Measurements from ENCODE around the gene SFXN5.
A peak's percentile ranks its signal among the peaks of the same experiment; 100 is the strongest.

Gene SFXN5

DNA sequence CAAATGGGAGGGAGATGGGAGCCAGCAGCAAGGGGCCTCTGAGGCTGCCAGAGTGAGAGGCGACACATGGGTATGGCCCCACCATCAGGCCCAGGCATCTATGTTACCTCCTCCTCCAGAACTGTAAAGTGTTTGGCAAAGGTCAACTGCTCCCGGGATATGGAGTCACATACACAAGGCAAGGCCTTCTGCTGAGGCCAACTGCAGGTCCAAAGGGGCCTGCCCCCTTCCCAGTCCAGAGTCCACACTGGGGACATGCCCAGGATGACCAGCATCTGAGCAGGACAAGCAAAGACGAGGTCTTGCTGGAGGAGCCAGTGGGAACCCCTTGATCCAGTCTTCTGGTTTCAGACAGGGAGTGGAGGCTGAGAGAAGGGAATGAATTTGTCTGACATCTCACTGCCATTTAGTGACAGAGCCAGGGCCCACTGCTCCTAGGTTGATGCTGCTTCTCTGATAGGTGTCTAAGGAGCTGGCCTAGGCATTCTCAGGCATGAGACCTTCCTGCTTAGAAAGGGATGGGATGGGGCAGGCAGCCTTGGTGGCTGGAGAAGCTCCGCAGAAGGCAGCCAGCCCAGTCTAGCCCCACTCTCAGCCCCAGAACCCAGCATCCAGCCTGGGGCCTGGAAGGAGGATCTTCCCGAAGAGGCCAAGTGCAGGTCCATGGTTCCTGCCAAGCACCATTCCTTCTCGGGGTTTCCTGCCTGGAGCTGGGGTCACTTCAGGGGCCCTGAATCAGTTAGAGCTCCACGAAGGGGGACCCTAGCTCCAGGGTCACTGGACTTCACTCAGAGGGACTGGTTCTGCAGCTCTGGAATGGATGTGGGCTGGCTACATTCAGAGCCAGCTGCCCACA lies 127.7 kb downstream of the SFXN5 start:
- Histone ChIP-seq H3K56ac (ENCODE audit: low read length) (no peak overlapping the region), H3K4me1 (ENCODE audit: control insufficient read depth, low read depth, low read length) (no peaks in the 10 kb centered on the region), H4K8ac (ENCODE audit: low read depth, low read length) (no peak overlapping the region), H3K79me1 (ENCODE audit: low read length) (no peaks in the 10 kb centered on the region), H3K27me3 (ENCODE audit: insufficient read depth, low read length, poor library complexity) (no peaks in the 10 kb centered on the region), H2AK5ac (ENCODE audit: low read length) (no peak overlapping the region), H3K27ac (ENCODE audit: low read depth, low read length) (no peak overlapping the region), H3K4ac (ENCODE audit: low read depth, low read length) (no peak overlapping the region), H2BK5ac (ENCODE audit: low read length) (no peak overlapping the region), H2BK120ac (ENCODE audit: low read depth, low read length) (no peak overlapping the region), H3K4me2 (ENCODE audit: low read length) (no peak overlapping the region), H4K5ac (ENCODE audit: low read length) (no peak overlapping the region), H2BK15ac (replicated peaks; ENCODE audit: low read depth) (no peak overlapping the region), H3K4me3 (ENCODE audit: low read length) (no peak overlapping the region), H3K23ac (ENCODE audit: low read length) (no peak overlapping the region), H3K18ac (ENCODE audit: low read length) (no peak overlapping the region), H3K79me2 (ENCODE audit: control insufficient read depth, insufficient read depth, low read length) (no peaks in the 10 kb centered on the region), H3K9ac (ENCODE audit: low read length) (no peak overlapping the region), H3K36me3 (ENCODE audit: control insufficient read depth, insufficient read depth, low read length) (no peaks in the 10 kb centered on the region)
- no CpG with 5 or more reads among the region's 7 CpGs for WGBS (ENCODE audit: extremely low coverage, insufficient coverage, low lambda C conversion rate)
- DNase-seq: no peak

- H3K4me2 ChIP-seq (ENCODE audit: low read length): no peak overlapping the region
- H4K8ac ChIP-seq (ENCODE audit: low read depth, low read length): no peak overlapping the region
- H2BK5ac ChIP-seq (ENCODE audit: low read length): no peak overlapping the region
- no peak overlapping the region for H3K56ac ChIP-seq (ENCODE audit: low read length)
- H3K27ac ChIP-seq (ENCODE audit: low read depth, low read length): no peak overlapping the region
- no peaks in the 10 kb centered on the region for H3K4me1 ChIP-seq (ENCODE audit: control insufficient read depth, low read depth, low read length)
- H3K79me2 ChIP-seq (ENCODE audit: control insufficient read depth, insufficient read depth, low read length): no peaks in the 10 kb centered on the region
- no peak overlapping the region for H3K4ac ChIP-seq (ENCODE audit: low read depth, low read length)
- H3K23ac ChIP-seq (ENCODE audit: low read length): no peak overlapping the region
- H3K4me3 ChIP-seq (ENCODE audit: low read length): no peak overlapping the region
- no peak overlapping the region for H3K18ac ChIP-seq (ENCODE audit: low read length)
- H4K5ac ChIP-seq (ENCODE audit: low read length): no peak overlapping the region
- DNase-seq: no peak
- no peaks in the 10 kb centered on the region for H3K27me3 ChIP-seq (ENCODE audit: insufficient read depth, low read length, poor library complexity)
- no peaks in the 10 kb centered on the region for H3K36me3 ChIP-seq (ENCODE audit: control insufficient read depth, insufficient read depth, low read length)
- H3K79me1 ChIP-seq (ENCODE audit: low read length): no peaks in the 10 kb centered on the region
- no peak overlapping the region for H2BK120ac ChIP-seq (ENCODE audit: low read depth, low read length)
- WGBS (ENCODE audit: extremely low coverage, insufficient coverage, low lambda C conversion rate): no CpG with 5 or more reads among the region's 8 CpGs
- no peak overlapping the region for H2AK5ac ChIP-seq (ENCODE audit: low read length)
- H2BK15ac ChIP-seq (replicated peaks; ENCODE audit: low read depth): no peak overlapping the region
- H3K9ac ChIP-seq (ENCODE audit: low read length): no peak overlapping the region
Measured at GRCh38 chr2:72942881-72943418, 128.6 kb downstream of the SFXN5 start.

- Histone ChIP-seq H4K5ac (ENCODE audit: low read length) (no peak overlapping the region), H2AK5ac (ENCODE audit: low read length) (no peak overlapping the region), H3K79me2 (ENCODE audit: control insufficient read depth, insufficient read depth, low read length) (no peaks in the 10 kb centered on the region), H3K27ac (ENCODE audit: low read depth, low read length) (no peak overlapping the region), H3K79me1 (ENCODE audit: low read length) (no peaks in the 10 kb centered on the region), H3K4me1 (ENCODE audit: control insufficient read depth, low read depth, low read length) (no peaks in the 10 kb centered on the region), H3K18ac (ENCODE audit: low read length) (no peak overlapping the region), H2BK15ac (replicated peaks; ENCODE audit: low read depth) (no peak overlapping the region), H3K4ac (ENCODE audit: low read depth, low read length) (no peak overlapping the region), H3K27me3 (ENCODE audit: insufficient read depth, low read length, poor library complexity) (no peaks in the 10 kb centered on the region), H3K4me3 (ENCODE audit: low read length) (no peak overlapping the region), H4K8ac (ENCODE audit: low read depth, low read length) (no peak overlapping the region), H3K23ac (ENCODE audit: low read length) (no peak overlapping the region), H3K4me2 (ENCODE audit: low read length) (no peak overlapping the region), H3K56ac (ENCODE audit: low read length) (no peak overlapping the region), H2BK5ac (ENCODE audit: low read length) (no peak overlapping the region), H3K36me3 (ENCODE audit: control insufficient read depth, insufficient read depth, low read length) (no peaks in the 10 kb centered on the region), H3K9ac (ENCODE audit: low read length) (no peak overlapping the region), H2BK120ac (ENCODE audit: low read depth, low read length) (no peak overlapping the region)
- no CpG with 5 or more reads among the region's 8 CpGs for WGBS (ENCODE audit: extremely low coverage, insufficient coverage, low lambda C conversion rate)
- DNase-seq: no peak
Measured at GRCh38 chr2:72942293-72942692, 129.2 kb downstream of the SFXN5 start.

- H3K27me3 ChIP-seq (ENCODE audit: insufficient read depth, low read length, poor library complexity): no peaks in the 10 kb centered on the region
- H2BK5ac ChIP-seq (ENCODE audit: low read length): no peak overlapping the region
- no peak overlapping the region for H2AK5ac ChIP-seq (ENCODE audit: low read length)
- H2BK120ac ChIP-seq (ENCODE audit: low read depth, low read length): no peak overlapping the region
- no CpG with 5 or more reads among the region's 6 CpGs for whole genome bisulfite sequencing (ENCODE audit: extremely low coverage, insufficient coverage, low lambda C conversion rate)
- H3K36me3 ChIP-seq (ENCODE audit: control insufficient read depth, insufficient read depth, low read length): no peaks in the 10 kb centered on the region
- peak overlapping the region; percentile 6 for H3K27ac ChIP-seq (ENCODE audit: low read depth, low read length)
- H3K79me2 ChIP-seq (ENCODE audit: control insufficient read depth, insufficient read depth, low read length): no peaks in the 10 kb centered on the region
- H3K9ac ChIP-seq (ENCODE audit: low read length): no peak overlapping the region
- no peaks in the 10 kb centered on the region for H3K79me1 ChIP-seq (ENCODE audit: low read length)
- H3K23ac ChIP-seq (ENCODE audit: low read length): no peak overlapping the region
- H4K5ac ChIP-seq (ENCODE audit: low read length): no peak overlapping the region
- H3K4ac ChIP-seq (ENCODE audit: low read depth, low read length): no peak overlapping the region
- no peak overlapping the region for H2BK15ac ChIP-seq (replicated peaks; ENCODE audit: low read depth)
- H3K4me1 ChIP-seq (ENCODE audit: control insufficient read depth, low read depth, low read length): no peaks in the 10 kb centered on the region
- no peak overlapping the region for H3K4me3 ChIP-seq (ENCODE audit: low read length)
- no peak overlapping the region for H3K18ac ChIP-seq (ENCODE audit: low read length)
- peak overlapping the region; percentile 40 for H3K56ac ChIP-seq (ENCODE audit: low read length)
- DNase-seq: peak; percentile 78
- H3K4me2 ChIP-seq (ENCODE audit: low read length): no peak overlapping the region
- H4K8ac ChIP-seq (ENCODE audit: low read depth, low read length): no peak overlapping the region
Measured at GRCh38 chr2:72940786-72941185, 130.7 kb downstream of the SFXN5 start.

DNA sequence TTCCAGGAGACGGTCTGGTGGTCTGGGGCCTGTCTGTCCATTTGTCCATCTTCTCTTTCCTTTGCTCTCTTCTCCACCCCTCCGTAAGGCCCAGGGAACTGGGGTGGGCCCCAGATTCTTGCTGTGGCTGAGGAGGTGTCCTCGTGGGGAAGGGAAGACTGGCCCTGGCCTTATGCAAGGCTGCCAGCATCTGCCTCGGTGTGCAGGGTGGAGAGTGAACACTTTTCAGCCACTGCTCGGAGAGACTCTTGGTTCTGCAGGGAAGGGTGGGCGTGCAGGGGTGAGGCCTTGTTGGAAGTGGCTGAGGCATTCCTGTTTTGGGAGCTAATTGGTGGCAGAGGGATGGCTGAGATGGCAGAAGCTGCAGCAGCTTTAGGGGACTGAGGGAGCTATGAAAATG lies 131.2 kb downstream of the SFXN5 start:
- H3K9ac ChIP-seq (ENCODE audit: low read length): no peak overlapping the region
- no peak overlapping the region for H3K4me3 ChIP-seq (ENCODE audit: low read length)
- no peak overlapping the region for H4K8ac ChIP-seq (ENCODE audit: low read depth, low read length)
- WGBS (ENCODE audit: extremely low coverage, insufficient coverage, low lambda C conversion rate): no CpG with 5 or more reads among the region's 6 CpGs
- no peaks in the 10 kb centered on the region for H3K27me3 ChIP-seq (ENCODE audit: insufficient read depth, low read length, poor library complexity)
- no peak overlapping the region for H3K18ac ChIP-seq (ENCODE audit: low read length)
- peak overlapping the region; percentile 5 for H2BK120ac ChIP-seq (ENCODE audit: low read depth, low read length)
- no peak overlapping the region for H3K4me2 ChIP-seq (ENCODE audit: low read length)
- no peak overlapping the region for H2BK15ac ChIP-seq (replicated peaks; ENCODE audit: low read depth)
- no peak overlapping the region for H2AK5ac ChIP-seq (ENCODE audit: low read length)
- H3K79me2 ChIP-seq (ENCODE audit: control insufficient read depth, insufficient read depth, low read length): no peaks in the 10 kb centered on the region
- no peaks in the 10 kb centered on the region for H3K36me3 ChIP-seq (ENCODE audit: control insufficient read depth, insufficient read depth, low read length)
- H3K27ac ChIP-seq (ENCODE audit: low read depth, low read length): no peak overlapping the region
- H3K23ac ChIP-seq (ENCODE audit: low read length): no peak overlapping the region
- H3K4me1 ChIP-seq (ENCODE audit: control insufficient read depth, low read depth, low read length): no peaks in the 10 kb centered on the region
- H3K79me1 ChIP-seq (ENCODE audit: low read length): no peaks in the 10 kb centered on the region
- H2BK5ac ChIP-seq (ENCODE audit: low read length): no peak overlapping the region
- peak overlapping the region; percentile 40 for H3K56ac ChIP-seq (ENCODE audit: low read length)
- H4K5ac ChIP-seq (ENCODE audit: low read length): no peak overlapping the region
- H3K4ac ChIP-seq (ENCODE audit: low read depth, low read length): no peak overlapping the region
- DNase-seq: no peak

Measured in mesendoderm (in vitro differentiated cells).